PFSK-1 (cell line): Measurements from ENCODE around the gene APC2.

Experiments used
- FOXP2 ChIP-seq: optimal IDR thresholded peaks from 2 replicates; pipeline ENCODE3; 2011; ENCODE audit warnings: borderline replicate concordance, control low read depth, inconsistent platforms; ENCODE audit not compliant: insufficient read depth; ENCODE audit errors: extremely low read length, extremely low read depth
- POLR2AphosphoS5 ChIP-seq: IDR thresholded peaks from 2 replicates; pipeline ENCODE4 v1.6.1; 2012; ENCODE audit warnings: low read depth, mild to moderate bottlenecking, control low read depth, low read length, moderate library complexity
- SIN3A ChIP-seq: IDR thresholded peaks from 2 replicates; pipeline ENCODE4 v1.6.1; 2012; ENCODE audit warnings: mild to moderate bottlenecking, low read length, moderate library complexity, borderline replicate concordance; ENCODE audit not compliant: insufficient read depth
- TAF1 ChIP-seq: IDR thresholded peaks from 2 replicates; pipeline ENCODE4 v1.6.1; 2012; ENCODE audit warnings: low read length, control low read depth, borderline replicate concordance; ENCODE audit not compliant: insufficient read depth
- TF ChIP-seq, protein P1 (sequence below), 2 experiments: IDR thresholded peaks; 2 replicates each; pipeline versions ENCODE4 v1.6.1 to v1.8.0; 2011 to 2012; ENCODE audit warnings: low read depth in 2 of 2, low read length in 2 of 2, control low read depth in 1 of 2, inconsistent platforms in 1 of 2, mild to moderate bottlenecking in 1 of 2, moderate library complexity in 1 of 2; ENCODE audit not compliant: insufficient read depth in 1 of 2

The APC2 gene

GRCh38 chr19:1412323-1412923 lies 37.5 kb upstream of the APC2 start:
- no peak for TF ChIP-seq POLR2AphosphoS5
- no peak for TF ChIP-seq SIN3A
- TF ChIP-seq FOXP2, result no peak
- TF ChIP-seq TAF1, result no peak
- TF ChIP-seq, protein P1, sequence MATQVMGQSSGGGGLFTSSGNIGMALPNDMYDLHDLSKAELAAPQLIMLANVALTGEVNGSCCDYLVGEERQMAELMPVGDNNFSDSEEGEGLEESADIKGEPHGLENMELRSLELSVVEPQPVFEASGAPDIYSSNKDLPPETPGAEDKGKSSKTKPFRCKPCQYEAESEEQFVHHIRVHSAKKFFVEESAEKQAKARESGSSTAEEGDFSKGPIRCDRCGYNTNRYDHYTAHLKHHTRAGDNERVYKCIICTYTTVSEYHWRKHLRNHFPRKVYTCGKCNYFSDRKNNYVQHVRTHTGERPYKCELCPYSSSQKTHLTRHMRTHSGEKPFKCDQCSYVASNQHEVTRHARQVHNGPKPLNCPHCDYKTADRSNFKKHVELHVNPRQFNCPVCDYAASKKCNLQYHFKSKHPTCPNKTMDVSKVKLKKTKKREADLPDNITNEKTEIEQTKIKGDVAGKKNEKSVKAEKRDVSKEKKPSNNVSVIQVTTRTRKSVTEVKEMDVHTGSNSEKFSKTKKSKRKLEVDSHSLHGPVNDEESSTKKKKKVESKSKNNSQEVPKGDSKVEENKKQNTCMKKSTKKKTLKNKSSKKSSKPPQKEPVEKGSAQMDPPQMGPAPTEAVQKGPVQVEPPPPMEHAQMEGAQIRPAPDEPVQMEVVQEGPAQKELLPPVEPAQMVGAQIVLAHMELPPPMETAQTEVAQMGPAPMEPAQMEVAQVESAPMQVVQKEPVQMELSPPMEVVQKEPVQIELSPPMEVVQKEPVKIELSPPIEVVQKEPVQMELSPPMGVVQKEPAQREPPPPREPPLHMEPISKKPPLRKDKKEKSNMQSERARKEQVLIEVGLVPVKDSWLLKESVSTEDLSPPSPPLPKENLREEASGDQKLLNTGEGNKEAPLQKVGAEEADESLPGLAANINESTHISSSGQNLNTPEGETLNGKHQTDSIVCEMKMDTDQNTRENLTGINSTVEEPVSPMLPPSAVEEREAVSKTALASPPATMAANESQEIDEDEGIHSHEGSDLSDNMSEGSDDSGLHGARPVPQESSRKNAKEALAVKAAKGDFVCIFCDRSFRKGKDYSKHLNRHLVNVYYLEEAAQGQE (IDR thresholded peaks at IDR 0.05; ENCODE audit: insufficient read depth in 1 of 2, low read depth in 2 of 2, low read length in 2 of 2), result no peak

DNA sequence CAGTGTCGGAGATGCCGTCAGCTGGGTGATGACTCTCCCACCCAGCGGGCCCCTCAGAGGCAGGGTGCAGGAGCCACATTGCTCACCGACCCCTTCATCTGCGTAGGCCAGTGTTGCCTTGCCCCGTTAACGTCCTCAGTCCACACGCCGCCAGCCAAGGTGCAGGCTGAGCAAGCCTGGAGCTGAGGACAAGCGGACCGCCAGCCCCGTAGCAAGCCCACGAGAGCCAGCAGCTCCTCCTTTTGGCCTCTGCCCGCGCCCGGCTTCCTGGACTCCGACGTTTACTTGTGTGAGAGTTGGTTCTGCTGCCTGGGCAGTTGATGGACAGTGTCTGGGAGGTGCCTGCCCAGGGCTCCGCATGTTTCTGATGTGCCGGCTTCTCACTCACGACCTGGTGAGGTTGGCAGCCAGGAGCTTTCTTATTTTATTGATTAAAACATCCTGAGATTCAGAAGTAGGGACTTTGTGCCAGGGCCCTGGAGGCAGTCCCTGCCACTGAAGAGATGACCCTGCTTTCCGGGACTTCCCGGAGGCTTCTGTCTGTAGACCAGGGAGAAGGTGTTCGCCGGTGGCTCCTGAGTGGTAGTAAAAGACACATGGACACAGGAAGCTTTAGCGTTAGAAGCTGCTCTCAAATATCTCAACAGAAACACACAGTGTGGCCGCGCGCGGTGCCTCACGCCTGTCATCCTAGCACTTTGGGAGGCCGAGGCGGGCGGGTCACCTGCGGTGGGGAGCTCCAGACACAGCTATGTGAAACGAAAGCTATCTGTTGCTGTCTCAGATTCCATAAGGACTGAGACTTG lies 36.7 kb upstream of the APC2 start:
- TF ChIP-seq TAF1 (no peak), SIN3A (no peak), POLR2AphosphoS5 (no peak), FOXP2 (no peak)
- TF ChIP-seq, protein P1 (IDR thresholded peaks at IDR 0.05; ENCODE audit: insufficient read depth in 1 of 2, low read depth in 2 of 2, low read length in 2 of 2), result no peak

- TF ChIP-seq TAF1, result no peak
- TF ChIP-seq, protein P1 (IDR thresholded peaks at IDR 0.05; ENCODE audit: insufficient read depth in 1 of 2, low read depth in 2 of 2, low read length in 2 of 2), result no peak
- TF ChIP-seq SIN3A, result no peak
- TF ChIP-seq FOXP2, result no peak
- TF ChIP-seq POLR2AphosphoS5, result no peak
These were observed 33.7 kb upstream of the APC2 start for GRCh38 chr19:1416014-1416841.

DNA sequence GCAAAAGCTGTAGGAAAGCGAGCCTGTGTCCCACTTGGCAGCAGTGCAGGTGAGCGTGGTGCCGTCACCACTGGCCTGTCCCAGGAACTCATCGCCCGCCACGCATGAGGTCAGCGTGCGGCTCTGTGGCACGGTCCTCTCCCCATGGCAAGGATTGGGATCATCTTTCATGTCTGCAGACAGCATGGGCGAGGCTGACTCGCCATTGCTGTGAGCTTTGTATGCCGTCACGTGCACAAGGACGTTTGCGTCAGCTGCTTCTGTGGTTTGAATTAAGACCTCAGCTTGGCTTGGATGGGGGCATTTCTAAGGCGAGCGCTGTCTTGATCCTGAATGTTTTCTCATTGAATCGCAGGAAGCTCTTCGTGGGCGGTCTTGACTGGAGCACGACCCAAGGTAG lies 32.8 kb upstream of the APC2 start:
- TF ChIP-seq, protein P1 (IDR thresholded peaks at IDR 0.05; ENCODE audit: insufficient read depth in 1 of 2, low read depth in 2 of 2, low read length in 2 of 2), result no peak
- TF ChIP-seq FOXP2, result no peak
- no peak for TF ChIP-seq TAF1
- no peak for TF ChIP-seq SIN3A
- no peak for TF ChIP-seq POLR2AphosphoS5
